ENCODE data around the gene TRAM2.

DNA sequence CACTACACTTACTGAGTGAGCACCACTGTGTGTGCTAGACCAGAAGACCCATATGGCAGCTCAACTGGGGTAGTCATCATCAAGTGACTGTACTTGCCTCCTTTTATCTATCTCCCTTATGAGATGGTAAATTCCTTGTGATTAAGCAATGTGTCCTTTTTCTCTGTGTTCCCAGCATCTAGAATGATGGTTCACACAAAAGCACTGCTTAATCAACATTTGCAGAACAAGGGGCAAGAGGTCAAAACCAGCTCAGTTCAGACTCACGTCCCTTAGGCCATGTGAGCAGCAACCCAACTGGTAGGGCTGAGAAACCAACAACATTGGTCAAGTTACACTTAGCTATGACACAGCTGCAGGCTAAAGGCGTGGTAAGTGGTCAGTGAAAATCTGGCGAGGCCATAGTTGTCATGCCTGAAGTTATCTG lies 10.0 kb downstream of the TRAM2 start:
- TF ChIP-seq POLR2A (IDR thresholded peaks at IDR 0.05; ENCODE audit: low read depth, low read length) (no peak), TAF1 (IDR thresholded peaks at IDR 0.05; ENCODE audit: borderline replicate concordance, low read depth, low read length) (no peak)
